Measurements from ENCODE around the gene RETREG3.

- TF ChIP-seq CTCF (IDR thresholded peaks at IDR 0.05; ENCODE audit: low read length) (no peak), EZH2 (IDR thresholded peaks at IDR 0.05; ENCODE audit: borderline replicate concordance, low read length) (no peak)
These were observed 71.2 kb downstream of the RETREG3 start for GRCh38 chr17:42537826-42538451.
